Measurements from ENCODE around the gene DNASE1L2. TPM values are rescaled to one million over a fixed set of nuclear protein-coding genes. Genes with fewer than 3 reads are reported as not detected.

Gene DNASE1L2
- total and polyA plus RNA-seq, 2 of the 4 experiments (the other 2 are of a cell fraction) = 0.18 to 0.75 TPM

DNA sequence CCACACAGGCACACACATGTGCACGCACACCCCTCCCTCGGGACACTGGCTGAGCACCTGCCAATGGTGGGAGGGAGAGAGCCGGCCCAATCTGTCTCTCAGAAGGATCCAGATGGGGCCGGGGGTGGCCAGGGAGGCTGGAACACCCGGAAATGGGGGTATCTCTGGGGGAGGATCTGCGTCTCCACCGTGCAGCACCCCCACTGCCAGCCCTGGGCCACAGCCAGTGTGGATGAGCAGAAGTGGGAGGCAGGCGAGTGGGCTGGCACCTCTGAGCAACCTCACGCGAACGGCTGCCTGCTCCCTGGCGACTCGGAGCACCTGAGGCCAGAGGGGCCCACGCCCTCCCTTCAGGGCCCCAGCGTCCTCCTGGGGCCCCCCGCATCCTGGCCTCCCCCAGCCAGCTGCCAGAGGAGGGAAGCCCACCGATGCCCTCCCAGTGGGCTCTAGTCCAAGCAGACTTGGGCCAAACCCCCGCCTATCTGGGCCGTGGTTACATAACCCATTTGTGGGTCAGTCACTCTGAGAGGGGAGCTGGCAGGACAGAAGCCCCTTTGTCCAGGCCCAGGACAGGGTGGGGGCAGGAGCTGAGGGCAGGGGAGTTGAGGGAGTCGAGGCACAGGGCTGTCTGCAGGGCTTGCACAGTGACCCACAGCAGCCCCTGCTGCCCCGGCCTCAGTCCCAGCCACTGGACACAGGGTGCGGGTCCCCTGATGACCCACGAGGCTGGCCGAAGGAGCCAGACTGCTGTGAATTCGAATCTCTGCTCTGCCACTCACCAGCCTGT is 45.4 kb upstream of the DNASE1L2 start:
- CTCF ChIA-PET = no interaction called here
- no peak overlapping the region for H2BK20ac ChIP-seq (ENCODE audit: low read depth, low read length)
- H4K8ac ChIP-seq (ENCODE audit: low read depth in 2 of 2, low read length in 2 of 2) = no peak overlapping the region
- DNase-seq (no peak), ATAC-seq (ENCODE audit: low read depth) (no peak)
- H3K9me1 ChIP-seq (ENCODE audit: insufficient read depth, low read length) = no peaks in the 10 kb centered on the region
- H3K36me3 ChIP-seq (ENCODE audit: control insufficient read depth, insufficient read depth, low read length) = no peaks in the 10 kb centered on the region
- POLR2A ChIA-PET (ENCODE audit: unreplicated experiment) = no interaction called here
- 78% methylated on average over 13 of the region's 25 CpGs; no CpG with 5 or more reads in 1 of the 2 experiments for WGBS, 2 experiments (ENCODE audit: extremely low coverage in 2 of 2, insufficient read length in 1 of 2)
- intact Hi-C loops (cut with micrococcal nuclease) (no loop called here), in situ Hi-C loops (cut with MboI; ENCODE audit: low sequenced_read_pairs) (no loop called here), dilution Hi-C loops (cut with HindIII; ENCODE audit: low sequenced_read_pairs, unreplicated experiment) (no loop called here)
- no peak overlapping the region for H2AFZ ChIP-seq (replicated peaks; ENCODE audit: low read length, poor library complexity)
- H3K18ac ChIP-seq (ENCODE audit: low read depth, low read length) = no peak overlapping the region
- no peak overlapping the region for H3K56ac ChIP-seq (ENCODE audit: extremely low read depth, insufficient read depth, low read length)
- BruUV-seq (replicated peaks) = no TSS peak
- H3K27ac ChIP-seq (ENCODE audit: insufficient read depth, low read length) = no peak overlapping the region
- H2BK15ac ChIP-seq (ENCODE audit: low read depth, low read length) = no peak overlapping the region
- H3K4ac ChIP-seq (ENCODE audit: low read depth, low read length) = no peak overlapping the region
- H2BK120ac ChIP-seq (ENCODE audit: low read depth, low read length) = no peak overlapping the region
- H3K23ac ChIP-seq (ENCODE audit: low read depth, low read length) = no peak overlapping the region
- no peak overlapping the region for H2AK5ac ChIP-seq (ENCODE audit: low read depth, low read length)
- H3K14ac ChIP-seq (replicated peaks; ENCODE audit: low read depth, low read length) = no peak overlapping the region
- no peak overlapping the region for H3K9ac ChIP-seq (ENCODE audit: low read depth, low read length)
- H2AK9ac ChIP-seq (replicated peaks; ENCODE audit: low read depth, low read length, poor library complexity) = no peak overlapping the region
- H3K9me3 ChIP-seq (ENCODE audit: control insufficient read depth, insufficient read depth, low read length) = no peaks in the 10 kb centered on the region
- H2BK5ac ChIP-seq (ENCODE audit: low read depth, low read length, poor library complexity, severe bottlenecking) = no peak overlapping the region
- H3K79me1 ChIP-seq (ENCODE audit: low read depth in 1 of 2, low read length in 2 of 2) = no peaks in the 10 kb centered on the region
- no peak overlapping the region for H3K4me3 ChIP-seq (ENCODE audit: insufficient read depth, low read depth, low read length)
- no peaks in the 10 kb centered on the region for H3K4me1 ChIP-seq (ENCODE audit: control insufficient read depth, insufficient read depth, low read length)
- TF ChIP-seq MXI1 (IDR thresholded peaks at IDR 0.05; ENCODE audit: borderline replicate concordance, low read depth, low read length) (no peak), MAFK (IDR thresholded peaks at IDR 0.05; ENCODE audit: low read depth, low read length) (no peak), CHD1 (IDR thresholded peaks at IDR 0.05; ENCODE audit: low read depth, low read length) (no peak), RCOR1 (IDR thresholded peaks at IDR 0.05; ENCODE audit: insufficient replicate concordance, low read length) (no peak), NFE2L2 (IDR thresholded peaks at IDR 0.05; ENCODE audit: low read depth, low read length) (no peak), RAD21 (IDR thresholded peaks at IDR 0.05; ENCODE audit: low read length) (no peak), CEBPB (IDR thresholded peaks at IDR 0.05; ENCODE audit: low read depth, low read length) (no peak), SMC3 (IDR thresholded peaks at IDR 0.05; ENCODE audit: low read depth, low read length) (no peak), RFX5 (IDR thresholded peaks at IDR 0.05; ENCODE audit: low read depth, low read length) (no peak), MAZ (IDR thresholded peaks at IDR 0.05; ENCODE audit: borderline replicate concordance, low read depth, low read length) (no peak), POLR2A (IDR thresholded peaks at IDR 0.05; ENCODE audit: low read depth, low read length) (no peak)
- TF ChIP-seq, protein P1, sequence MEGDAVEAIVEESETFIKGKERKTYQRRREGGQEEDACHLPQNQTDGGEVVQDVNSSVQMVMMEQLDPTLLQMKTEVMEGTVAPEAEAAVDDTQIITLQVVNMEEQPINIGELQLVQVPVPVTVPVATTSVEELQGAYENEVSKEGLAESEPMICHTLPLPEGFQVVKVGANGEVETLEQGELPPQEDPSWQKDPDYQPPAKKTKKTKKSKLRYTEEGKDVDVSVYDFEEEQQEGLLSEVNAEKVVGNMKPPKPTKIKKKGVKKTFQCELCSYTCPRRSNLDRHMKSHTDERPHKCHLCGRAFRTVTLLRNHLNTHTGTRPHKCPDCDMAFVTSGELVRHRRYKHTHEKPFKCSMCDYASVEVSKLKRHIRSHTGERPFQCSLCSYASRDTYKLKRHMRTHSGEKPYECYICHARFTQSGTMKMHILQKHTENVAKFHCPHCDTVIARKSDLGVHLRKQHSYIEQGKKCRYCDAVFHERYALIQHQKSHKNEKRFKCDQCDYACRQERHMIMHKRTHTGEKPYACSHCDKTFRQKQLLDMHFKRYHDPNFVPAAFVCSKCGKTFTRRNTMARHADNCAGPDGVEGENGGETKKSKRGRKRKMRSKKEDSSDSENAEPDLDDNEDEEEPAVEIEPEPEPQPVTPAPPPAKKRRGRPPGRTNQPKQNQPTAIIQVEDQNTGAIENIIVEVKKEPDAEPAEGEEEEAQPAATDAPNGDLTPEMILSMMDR (conservative IDR thresholded peaks at IDR 0.05; ENCODE audit: low read depth, low read length) = no peak
- TF ChIP-seq, protein P2, sequence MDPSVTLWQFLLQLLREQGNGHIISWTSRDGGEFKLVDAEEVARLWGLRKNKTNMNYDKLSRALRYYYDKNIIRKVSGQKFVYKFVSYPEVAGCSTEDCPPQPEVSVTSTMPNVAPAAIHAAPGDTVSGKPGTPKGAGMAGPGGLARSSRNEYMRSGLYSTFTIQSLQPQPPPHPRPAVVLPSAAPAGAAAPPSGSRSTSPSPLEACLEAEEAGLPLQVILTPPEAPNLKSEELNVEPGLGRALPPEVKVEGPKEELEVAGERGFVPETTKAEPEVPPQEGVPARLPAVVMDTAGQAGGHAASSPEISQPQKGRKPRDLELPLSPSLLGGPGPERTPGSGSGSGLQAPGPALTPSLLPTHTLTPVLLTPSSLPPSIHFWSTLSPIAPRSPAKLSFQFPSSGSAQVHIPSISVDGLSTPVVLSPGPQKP (IDR thresholded peaks at IDR 0.05; ENCODE audit: borderline replicate concordance, low read depth, low read length) = no peak
- TF ChIP-seq, protein P3, sequence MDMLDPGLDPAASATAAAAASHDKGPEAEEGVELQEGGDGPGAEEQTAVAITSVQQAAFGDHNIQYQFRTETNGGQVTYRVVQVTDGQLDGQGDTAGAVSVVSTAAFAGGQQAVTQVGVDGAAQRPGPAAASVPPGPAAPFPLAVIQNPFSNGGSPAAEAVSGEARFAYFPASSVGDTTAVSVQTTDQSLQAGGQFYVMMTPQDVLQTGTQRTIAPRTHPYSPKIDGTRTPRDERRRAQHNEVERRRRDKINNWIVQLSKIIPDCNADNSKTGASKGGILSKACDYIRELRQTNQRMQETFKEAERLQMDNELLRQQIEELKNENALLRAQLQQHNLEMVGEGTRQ (IDR thresholded peaks at IDR 0.05; ENCODE audit: low read depth, low read length) = no peak
- H3K4me2 ChIP-seq (ENCODE audit: low read depth, low read length) = no peak overlapping the region
- no peaks in the 10 kb centered on the region for H4K20me1 ChIP-seq (ENCODE audit: insufficient read depth, low read length)
- H3K27me3 ChIP-seq (ENCODE audit: control insufficient read depth, insufficient read depth, low read length) = peaks cover 26% of the 10 kb centered on the region
- H4K5ac ChIP-seq (ENCODE audit: low read depth, low read length) = no peak overlapping the region
- H4K91ac ChIP-seq (ENCODE audit: insufficient read depth, low read depth, low read length) = no peak overlapping the region

All from IMR-90 (cell line).